ENCODE data around the gene CD48.

The CD48 gene, protein sequence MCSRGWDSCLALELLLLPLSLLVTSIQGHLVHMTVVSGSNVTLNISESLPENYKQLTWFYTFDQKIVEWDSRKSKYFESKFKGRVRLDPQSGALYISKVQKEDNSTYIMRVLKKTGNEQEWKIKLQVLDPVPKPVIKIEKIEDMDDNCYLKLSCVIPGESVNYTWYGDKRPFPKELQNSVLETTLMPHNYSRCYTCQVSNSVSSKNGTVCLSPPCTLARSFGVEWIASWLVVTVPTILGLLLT

DNA sequence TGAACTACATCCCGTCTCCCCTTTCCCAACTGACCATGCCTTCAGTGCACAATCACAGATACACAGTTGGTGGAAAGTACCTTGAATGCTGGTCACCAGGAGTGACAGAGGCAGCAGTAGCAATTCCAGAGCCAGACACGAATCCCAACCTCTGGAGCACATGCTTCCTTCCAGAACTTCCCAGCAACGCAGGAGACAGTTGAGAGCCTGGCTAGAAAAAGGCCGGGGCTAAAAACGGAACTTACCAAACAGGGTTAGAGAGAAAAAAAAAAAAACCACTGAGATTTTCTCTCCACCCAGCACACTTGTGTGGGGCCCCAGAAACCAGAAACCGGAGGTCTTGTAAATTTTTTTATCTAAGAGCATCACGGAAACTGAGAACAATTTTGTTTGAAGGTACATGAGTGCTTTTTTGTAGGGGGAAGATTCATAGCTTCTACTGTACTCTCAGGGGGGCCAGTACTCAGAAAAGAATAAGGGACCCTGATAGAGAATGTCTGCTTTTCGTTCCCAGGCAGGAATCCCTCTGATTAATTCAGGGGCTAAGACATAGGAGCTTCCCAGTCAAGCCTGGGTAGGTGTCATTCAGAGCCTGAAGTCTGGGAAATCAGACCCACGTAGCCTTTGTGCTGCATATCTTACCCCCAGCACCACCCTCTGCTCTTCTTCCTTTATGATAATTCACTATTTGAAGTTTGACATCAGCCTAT, at the start of gene CD48:
CD48 (minus strand) TSS at position 221 of the 710 bp plus-strand sequence; CDS start at position 162, 59 bp downstream.
- no peak for DNase-seq

- DNase-seq: no peak
These were observed 49.4 kb upstream of the CD48 start for GRCh38 chr1:160761046-160761445.

DNA sequence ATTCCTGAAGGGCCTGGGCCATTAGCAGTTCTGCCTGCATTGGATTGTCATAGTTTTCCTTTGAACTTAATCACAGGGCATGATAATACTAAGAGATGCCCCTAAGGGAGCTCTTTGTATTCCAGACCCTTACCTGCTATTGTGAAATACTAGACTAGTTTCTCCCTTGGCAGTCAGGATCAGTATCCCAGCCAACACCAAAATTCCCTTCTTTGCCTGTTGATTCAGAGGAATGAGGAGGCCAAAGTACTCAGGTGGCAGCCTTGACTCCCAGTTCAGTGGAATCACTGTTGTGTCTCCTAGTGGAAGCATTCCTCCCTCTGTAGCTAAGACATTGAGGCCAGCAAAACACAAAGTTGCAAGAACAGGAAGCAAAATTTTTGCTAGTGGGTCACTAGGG, 48.1 kb upstream of the CD48 start:
- DNase-seq: no peak

- no peak for DNase-seq
These were observed 46.9 kb upstream of the CD48 start for GRCh38 chr1:160758521-160758920.

DNA sequence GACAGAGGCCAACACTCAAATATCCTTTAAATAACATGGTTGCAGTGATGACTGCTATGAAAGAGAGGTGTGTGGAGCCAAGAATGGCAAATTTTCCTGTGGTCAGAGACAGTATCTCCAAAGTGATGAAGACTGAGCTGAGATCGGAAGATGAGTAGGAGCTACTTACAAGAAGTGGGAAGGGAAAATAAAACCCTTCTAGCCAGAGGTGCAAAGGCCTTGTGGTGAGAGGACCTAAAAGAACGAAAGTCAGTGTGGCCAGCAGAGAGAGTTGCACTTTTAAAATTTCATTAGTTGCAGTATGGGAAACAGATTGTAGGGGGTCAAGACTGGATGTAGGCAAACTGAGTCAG, 45.2 kb upstream of the CD48 start:
- no peak for DNase-seq

DNA sequence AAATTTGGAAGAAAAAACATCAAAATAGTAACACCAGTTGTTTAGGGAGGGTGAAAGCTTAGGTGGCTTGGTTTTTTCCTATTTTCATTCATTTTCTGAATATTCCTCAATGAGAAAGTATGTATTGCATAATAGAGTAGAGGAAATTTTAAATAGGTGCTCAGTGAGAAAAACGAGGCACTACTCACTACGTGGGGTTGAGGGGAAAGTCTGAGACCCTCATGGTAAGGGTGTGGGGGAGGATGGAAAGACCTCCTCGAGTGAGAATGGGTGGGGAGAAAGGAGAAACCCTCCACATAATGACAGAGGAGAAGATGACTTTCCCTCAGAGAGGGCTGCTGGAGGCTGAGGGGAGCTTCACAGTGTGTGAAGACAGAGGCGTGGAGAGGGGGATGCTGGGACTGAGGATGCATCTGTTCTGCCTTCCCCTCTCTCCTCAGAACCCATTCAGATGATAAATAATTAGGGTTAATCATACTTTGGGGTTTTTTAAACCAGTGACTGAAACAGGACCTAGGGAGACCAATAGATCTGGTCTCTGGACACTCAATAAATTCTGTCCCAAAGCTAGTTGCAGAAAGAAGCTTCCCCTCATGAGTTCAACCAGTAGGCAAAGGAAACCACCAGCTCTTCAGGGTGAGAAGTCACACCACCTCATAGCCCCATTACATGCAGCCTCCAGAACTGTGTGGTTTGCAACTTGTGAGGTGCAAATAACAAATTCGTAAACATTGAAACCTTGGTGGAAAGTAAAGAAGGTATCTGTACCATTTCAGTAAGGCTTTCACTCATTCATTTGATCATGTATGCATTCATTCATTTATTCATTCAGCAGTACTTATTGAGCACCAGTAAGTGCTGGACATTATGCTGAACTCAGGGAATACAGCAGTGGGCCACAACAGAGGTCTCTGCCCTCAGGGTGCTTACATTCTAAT, 44.6 kb upstream of the CD48 start:
- DNase-seq: no peak

GRCh38 chr1:160755461-160755860, 43.8 kb upstream of the CD48 start:
- DNase-seq: no peak

- DNase-seq: no peak
These were observed 42.0 kb upstream of the CD48 start for GRCh38 chr1:160753594-160753993.

- DNase-seq: peak; percentile 31
These were observed 41.3 kb upstream of the CD48 start for GRCh38 chr1:160752924-160753323.

GRCh38 chr1:160752406-160752805, 40.8 kb upstream of the CD48 start:
- DNase-seq: no peak

DNA sequence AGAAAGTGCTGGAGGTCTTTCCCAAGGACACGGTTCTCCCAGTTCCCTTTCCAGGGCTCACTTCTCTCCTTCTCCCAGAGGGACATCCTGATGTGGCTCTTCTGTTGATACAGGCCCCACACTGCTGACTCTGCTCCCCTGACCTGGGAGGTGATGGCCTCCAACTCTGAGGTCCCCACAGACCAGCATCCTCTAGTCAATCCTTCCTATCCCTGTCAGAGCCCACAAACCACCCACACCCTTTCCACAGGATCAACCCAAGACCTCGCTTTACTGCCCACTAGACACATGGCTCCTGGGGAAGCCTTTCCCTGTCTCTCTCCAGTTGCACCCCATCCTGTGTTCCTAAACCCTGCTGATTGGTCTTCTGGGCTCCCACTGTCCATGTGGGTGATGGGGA, 39.0 kb upstream of the CD48 start:
- no peak for DNase-seq

- DNase-seq: peak; percentile 50
These were observed 37.3 kb upstream of the CD48 start for GRCh38 chr1:160748878-160749269.

GRCh38 chr1:160748181-160748877, 36.7 kb upstream of the CD48 start:
- peak; percentile 81 for DNase-seq

- DNase-seq: no peak
These were observed 36.1 kb upstream of the CD48 start for GRCh38 chr1:160747717-160748116.

DNA sequence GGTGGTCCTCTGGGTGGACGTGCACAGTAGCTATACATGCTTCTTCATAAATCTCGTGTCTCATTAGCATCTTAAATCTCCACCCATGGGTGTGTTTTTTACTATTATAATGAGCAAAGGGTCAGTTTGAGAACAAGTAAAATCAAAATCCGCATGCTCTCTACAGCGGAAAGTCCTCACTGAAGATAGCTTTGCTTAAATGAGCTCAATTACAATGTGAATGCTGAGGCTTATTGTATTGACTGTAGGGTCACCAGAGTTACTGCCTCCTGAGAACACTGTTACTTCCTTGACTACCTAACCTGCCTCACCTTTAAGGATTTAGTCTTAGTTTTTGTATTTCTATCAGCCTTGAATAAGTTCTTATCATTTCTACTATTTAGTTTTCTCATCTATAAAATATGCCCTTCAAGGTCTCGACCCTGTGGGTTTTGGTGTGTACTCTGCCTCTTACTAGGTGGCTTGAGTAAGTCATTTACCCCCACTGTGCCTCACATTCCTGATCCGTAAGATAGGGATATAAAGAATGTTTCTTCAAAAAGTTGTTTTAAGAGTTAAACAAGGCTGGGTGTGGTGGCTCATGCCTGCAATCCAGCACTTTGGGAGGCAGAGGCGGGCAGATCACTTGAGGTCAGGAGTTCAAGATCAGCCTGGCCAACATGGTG, 35.3 kb upstream of the CD48 start:
- peak; percentile 48 for DNase-seq

DNA sequence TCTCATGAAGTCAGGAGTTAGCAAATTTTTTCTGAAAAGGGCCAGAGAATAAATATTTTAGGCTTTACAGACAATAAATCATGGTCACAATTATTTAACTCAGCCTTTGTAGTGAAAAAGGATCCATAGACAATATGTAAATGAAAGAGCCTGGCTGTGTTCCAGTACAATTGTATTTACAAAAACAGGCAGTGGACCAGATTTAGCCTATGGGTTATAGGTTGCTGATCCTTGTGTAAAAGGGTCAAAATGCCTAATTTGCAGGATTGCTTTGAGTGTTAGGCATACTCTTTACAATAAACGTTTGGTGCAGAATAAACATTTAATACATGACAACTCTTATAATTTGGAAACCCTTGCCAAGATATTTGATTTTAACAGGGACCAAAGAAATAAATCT, 33.9 kb upstream of the CD48 start:
- no peak for DNase-seq

DNA sequence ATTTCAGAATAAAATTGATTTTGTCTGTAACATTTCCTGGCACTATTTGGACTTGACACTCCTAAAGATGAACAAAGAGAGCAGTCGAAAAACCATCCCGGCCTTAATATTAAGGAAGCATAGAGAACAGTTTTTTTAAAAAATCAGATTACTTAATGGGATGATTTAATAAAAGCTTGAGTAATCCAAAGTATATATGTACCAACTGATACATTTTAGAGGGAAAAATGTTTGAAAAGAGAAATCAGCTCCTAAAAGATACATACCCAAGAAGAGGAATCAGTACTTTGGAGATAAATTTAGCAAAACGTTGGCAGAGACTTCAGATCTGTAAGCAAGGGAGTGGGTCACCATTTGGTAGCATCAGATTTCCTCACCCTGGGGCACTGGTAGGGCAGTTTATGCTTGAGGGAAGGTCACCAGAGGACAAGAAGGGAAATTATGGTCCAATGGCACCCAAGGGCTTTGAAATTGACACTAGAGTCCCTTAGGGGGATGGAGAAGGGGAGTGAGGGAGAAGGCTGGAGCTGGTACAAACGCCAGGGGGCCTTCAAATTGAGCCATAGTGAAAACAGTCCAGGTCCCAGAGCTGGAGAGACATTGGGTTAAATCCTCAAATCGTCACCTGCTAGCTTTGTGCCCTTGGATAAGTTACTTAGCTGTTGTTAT, 33.4 kb upstream of the CD48 start:
- no peak for DNase-seq

DNA sequence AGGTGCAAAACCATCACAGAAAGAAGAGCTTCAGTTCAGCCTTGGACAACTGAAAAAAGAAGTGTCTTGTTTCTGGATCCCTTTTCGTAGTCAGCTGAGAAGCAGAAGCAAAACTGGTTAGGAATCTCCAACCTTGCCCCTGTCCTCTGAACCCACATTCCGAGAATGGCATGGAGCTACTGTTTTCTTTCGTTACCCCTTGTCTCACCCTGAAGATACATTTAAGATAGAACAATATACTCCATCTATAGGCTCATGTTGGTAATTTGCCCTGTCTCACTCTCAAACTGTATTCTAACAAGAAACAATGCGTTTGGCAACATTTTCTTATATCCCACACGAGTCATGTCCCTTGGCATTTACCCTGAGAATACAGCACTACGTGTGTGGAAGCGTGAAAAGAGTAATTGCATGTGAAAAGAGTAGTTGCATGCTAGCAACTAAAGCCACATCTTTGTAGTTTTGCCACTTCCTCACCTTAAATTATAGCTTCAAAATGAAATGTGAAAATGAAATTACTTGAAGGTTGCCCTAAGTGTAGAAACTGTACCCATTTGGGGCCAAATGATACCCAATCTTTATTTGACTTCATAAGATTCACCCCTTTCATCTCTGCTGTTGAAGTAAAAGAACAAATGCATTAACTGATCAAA, 32.7 kb upstream of the CD48 start:
- no peak for DNase-seq

DNA sequence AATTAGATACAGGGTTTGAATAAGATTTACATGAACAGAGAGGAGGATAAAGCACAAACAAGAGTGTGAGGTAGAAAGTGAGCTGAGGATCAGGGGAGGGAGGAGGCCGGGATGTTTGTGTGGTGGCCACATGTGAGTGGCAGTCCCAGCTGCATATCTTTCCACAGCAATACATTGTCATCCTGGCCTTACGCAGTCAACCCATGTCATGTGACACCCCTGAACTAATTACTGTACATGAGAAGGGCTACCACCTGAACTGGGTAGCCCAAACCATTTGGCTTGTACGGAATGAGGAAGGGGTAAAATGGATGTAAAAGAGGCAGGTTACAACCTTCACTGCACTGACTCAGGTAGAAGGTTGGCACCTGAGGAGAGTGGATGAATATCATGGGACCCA, 31.6 kb upstream of the CD48 start:
- no peak for DNase-seq

DNA sequence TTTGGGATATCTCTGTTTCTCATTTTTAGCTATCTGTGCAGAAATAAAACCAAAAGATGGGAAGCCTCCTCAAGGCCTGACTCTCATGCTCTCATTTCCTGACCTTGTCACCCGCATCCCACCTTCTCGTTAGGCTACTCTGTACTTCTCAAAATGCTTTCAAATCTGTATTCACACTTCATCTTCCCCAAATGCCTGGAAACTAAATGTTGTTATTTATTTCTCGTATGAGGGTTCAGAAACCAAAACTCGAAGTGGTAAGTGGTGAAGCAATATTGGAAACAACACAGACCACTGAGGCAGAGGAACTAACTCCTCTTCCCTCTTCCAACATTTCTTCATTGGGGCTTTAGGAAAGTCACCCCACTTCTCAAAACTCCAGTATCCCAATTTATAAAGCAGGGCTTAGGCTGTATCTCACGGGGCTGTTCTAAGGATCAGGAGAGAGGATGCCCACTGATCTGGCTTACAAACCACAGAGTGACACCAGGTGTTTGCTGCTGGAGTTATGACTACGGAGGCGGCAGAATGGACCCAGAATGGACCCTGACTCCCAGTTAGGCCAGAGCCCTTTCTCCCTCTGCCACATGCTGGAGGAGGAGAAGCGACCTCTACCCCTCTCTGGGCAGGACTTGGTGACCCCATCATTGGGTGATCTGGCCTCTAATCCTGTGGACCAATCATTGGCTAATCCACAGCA, 31.0 kb upstream of the CD48 start:
- DNase-seq: no peak

All from NCI-H226 (cell line).